Esophagus mucosa (tissue), 1 donor: ENCODE measurements around the gene CDH13. TPM values are rescaled to one million over a fixed set of nuclear protein-coding genes. Genes with fewer than 3 reads are reported as not detected.

Source experiments
- ATAC-seq: fragments of 200-7000 bp; cut with Tn5 transposase; one replicate; pipeline ENCODE4 v1.9.1; 2020
- total RNA-seq: library from RNA; stranded (reverse); gene quantifications from one replicate; pipeline ENCODE4 v1.2.4, GENCODE V29; 2023
- donor health status: DM: yes; HTN: yes; CAD: no.

The CDH13 gene
- total RNA-seq, 1 donor from 2014 or later, result 8.4 TPM

DNA sequence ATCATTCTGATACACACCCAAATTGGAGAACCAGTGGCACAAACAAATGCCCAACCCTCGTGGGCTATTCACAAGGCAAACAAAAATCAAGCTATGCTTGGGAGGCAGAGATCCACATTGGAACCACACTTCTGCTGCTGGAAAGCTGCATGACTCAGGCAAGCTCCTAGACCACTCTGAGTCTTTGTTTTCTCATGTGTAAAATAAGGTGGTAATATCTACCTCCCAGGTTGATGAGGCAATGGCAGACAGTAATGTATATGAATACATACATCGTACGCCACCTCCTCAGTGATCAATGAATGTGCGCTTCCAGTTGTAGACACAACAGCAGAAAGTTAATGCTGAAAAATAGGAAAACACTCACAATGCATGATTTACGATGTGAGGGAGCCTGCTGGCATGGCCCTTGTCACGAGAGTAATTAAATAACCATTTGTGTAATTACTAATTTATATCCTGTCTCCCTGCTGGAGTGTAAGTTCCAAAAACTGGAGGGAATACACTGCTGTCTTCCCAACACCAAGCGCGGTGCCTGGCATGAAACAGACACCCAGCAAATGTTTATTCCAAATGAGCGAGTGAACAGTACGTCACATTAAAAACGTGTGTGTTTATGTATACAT is 1111.1 kb downstream of the CDH13 start:
- no peak for ATAC-seq

GRCh38 chr16:83738923-83739503 is 1112.2 kb downstream of the CDH13 start:
- no peak for ATAC-seq

- ATAC-seq, result no peak
These were observed 1115.5 kb downstream of the CDH13 start for GRCh38 chr16:83742124-83742899.

DNA sequence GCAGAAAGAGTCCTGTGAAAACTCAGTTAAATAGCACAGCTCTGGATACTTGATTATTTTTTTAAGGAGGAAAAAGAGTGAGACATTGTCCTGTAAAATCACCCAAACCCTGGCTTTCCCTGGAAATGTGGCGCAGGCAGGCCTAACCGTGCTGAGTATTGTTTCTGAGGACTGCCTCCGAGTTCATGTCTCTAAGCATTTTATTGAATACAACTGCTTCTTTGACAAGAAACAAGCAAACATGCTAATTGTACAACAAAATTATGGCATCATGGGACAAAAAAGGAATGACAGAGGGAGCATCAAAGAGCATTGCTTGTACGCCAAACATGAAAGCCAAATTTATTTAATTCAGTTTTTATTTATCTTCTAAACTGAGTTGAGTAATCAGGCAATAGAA is 1116.5 kb downstream of the CDH13 start:
- ATAC-seq, result no peak

DNA sequence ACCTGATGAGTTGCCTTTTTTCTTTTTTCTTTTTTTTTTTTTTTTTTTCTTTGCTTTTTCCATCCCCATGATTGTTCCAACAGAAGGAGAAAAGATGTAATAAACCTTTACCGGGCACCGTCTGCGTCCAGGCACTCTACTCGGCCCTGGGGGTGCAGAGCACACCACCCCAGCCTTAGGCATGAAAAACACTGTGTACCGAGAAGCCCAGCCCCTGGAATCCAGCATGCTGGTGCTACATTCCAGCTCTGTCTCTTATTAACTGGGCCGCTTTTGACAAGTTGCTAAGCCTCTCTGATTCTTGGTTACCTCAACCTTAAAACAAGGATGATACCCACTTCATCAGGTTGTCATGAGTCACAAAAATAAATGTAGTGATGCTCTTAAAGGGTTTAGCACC is 1117.0 kb downstream of the CDH13 start:
- no peak for ATAC-seq

GRCh38 chr16:83744441-83744981 is 1117.7 kb downstream of the CDH13 start:
- ATAC-seq, result peak; percentile 94

- no peak for ATAC-seq
These were observed 1119.8 kb downstream of the CDH13 start for GRCh38 chr16:83746611-83747010.

- ATAC-seq, result no peak
These were observed 1121.2 kb downstream of the CDH13 start for GRCh38 chr16:83747936-83748335.

DNA sequence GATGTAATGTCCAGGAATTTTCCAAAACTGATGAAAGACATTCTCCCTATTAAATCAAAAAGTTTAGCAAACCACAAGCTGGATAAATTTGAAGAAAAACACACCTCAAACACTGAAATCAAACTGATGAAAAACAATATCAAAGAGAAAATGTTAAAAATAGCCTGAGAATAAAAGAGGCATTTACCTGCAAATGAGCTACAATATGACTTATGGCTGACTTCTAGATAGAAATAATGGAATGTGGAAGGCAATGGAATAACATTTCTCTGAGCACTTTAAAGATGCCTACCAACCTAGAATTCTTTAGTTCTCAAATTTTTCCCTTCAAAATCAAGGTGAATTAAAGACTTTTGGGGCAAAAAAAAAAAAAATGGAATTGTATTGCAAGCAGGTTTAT is 1128.6 kb downstream of the CDH13 start:
- ATAC-seq, result no peak

GRCh38 chr16:83762141-83762991 is 1135.6 kb downstream of the CDH13 start:
- no peak for ATAC-seq

DNA sequence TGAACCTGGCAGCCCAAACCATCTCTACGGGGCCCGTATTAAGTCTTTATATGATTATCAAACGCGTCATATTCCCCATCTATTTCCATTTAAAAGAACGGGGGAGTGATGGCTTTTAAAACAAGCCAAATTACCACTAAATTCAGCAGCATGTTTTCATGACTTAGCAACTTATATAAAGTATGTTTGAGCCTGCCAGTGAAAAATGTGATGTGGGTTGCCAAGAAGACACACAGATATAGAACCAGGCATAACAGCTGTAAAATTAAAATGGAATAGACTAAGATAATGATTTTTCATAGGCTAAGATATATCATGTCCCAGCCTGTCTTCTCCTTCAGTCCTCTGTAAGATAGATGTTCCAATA is 1136.2 kb downstream of the CDH13 start:
- no peak for ATAC-seq

- no peak for ATAC-seq
These were observed 1142.2 kb downstream of the CDH13 start for GRCh38 chr16:83768986-83769385.

DNA sequence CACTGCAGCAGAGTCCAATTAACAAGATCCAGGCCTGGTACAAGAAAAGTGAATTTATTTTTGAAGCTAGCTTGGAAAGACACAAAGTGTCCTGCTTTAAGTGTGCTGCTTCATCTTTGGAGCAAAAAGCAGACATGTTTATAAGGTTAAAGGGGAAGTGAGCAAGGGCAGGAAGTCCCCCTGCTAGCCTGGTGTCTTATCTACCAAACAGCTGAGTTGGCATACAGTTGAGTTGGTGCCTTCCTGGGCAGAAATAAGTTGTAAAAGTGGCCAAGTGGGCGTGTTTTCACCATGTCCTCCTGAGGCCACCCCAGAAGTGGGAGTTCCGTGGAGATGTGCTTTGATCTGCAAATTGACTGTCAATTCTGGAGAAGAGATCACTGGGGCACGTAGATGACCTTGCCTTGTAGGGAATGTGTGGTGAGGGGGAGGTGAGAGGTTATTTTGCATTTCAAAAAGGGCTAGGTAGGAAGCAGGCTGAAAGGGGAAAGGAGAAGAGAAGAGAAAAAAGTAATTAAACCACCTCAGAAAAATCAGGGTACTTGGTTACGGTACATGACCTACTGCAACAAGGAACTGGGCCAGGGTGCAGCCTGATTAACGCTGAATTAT is 1142.7 kb downstream of the CDH13 start:
- ATAC-seq, result no peak

DNA sequence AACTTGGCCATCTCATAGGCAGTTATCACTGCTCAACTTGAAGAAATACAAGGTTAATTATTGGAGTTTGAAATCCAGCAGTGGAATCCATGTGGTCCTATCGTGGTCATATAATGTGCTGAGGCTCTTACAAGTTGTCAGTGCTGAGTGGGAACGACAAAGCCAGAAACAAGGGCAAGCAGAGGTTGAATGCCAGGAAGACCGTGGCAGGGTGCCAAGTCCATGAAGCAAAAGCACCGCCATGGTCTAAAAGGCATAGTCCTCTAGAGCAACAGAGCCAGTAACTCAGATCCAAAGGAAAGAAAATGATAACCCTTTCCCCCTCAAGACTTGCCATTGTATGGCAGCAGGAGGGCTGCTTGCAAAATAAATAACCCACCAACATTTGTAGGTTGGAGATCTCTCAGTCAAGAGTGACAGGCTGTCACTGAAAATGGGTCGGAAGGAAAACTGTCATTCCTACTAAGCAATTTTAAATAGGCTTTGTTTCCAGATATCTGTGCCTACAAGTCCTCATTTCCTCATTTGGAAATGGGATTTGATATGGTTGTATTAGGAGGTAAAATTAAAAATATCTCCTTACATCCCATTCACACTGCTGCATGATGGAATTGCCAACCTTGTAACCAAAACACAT is 1144.7 kb downstream of the CDH13 start:
- no peak for ATAC-seq

DNA sequence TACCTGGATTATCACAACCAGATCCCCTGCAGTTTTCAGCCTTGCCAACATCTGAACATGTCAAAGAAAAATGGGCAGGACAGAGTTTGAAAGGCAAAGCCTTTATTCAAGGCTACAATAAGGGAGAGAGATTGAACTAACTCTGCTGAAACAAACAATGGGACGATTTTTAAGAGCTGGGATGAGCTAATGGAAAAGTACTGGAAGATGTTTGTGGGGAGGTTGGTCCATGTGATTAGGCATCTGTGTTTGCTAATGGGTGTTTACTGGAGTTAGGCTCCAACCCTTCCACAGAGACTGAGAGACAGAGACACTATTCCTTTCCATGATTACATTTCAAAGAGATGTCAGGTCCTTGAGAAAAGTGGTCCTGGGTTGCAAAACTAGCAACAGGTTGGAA is 1146.0 kb downstream of the CDH13 start:
- ATAC-seq, result no peak

DNA sequence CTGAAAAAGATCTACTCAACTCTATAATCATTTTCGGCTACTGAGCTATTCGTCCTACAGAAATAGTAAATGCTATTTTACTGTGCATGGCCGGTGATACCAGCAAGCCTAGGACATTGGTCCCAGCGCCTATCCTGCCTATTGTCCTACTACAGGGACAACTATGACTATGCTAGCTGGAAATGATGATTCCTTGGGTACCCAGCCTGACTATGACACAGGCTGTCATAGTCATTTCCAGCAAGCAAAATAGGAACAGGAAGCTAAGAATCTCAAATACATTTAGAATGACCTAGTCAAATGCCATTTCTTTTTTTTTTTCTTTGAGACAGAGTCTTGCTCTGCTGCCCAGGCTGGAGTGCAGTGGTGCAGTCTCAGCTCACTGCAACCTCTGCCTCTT is 1147.3 kb downstream of the CDH13 start:
- ATAC-seq, result no peak

DNA sequence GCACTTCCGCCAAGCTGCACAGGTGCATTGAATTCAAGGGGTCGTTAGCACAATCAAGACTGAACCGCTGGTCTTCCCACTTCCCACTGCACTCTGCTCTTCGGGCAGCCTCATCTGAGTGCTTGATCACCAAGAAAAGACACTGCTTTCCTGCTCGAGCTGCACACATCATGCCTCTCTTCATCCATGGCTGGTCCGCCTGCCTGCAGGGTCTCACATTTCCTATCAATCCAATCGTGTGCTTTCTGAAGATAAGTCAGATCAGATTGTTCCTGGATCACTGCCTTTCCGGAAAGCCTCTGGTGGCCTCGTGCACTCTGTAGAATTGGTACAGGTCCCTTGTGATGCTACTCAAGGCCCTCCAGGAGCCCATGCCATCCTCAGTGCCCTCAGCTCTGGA is 1150.2 kb downstream of the CDH13 start:
- no peak for ATAC-seq

DNA sequence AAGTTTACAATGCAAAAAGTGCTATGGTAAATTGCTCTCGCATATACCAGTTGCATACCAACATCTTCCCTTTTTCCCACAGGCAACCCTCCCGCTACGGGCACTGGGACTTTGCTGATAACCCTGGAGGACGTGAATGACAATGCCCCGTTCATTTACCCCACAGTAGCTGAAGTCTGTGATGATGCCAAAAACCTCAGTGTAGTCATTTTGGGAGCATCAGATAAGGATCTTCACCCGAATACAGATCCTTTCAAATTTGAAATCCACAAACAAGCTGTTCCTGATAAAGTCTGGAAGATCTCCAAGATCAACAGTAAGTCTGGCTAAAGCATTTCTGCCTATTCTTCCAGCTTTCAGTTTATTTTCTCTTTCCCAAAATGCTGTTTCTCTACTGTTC is 1153.1 kb downstream of the CDH13 start:
- ATAC-seq, result no peak

- ATAC-seq, result no peak
These were observed 1158.7 kb downstream of the CDH13 start for GRCh38 chr16:83785455-83785854.

- no peak for ATAC-seq
These were observed 1163.1 kb downstream of the CDH13 start for GRCh38 chr16:83789642-83790401.

DNA sequence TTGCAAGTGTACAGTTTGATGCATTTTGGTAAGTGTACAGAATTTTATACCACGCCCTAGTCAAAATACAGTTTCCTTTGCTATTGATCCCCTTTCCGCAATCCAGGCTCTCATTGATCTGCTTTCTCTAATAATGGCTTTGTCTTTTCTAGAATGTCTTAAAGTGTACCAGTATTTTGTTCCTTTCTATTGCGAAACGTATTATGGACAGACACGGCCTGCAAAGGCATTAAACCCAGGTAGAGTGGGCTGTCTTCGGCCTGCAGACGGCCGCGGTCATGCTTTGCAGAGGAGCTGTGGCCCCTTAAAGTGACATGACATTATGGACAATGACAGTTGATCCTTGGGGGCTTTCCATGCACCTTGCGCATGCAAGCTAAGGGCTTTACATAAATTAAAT is 1165.1 kb downstream of the CDH13 start:
- no peak for ATAC-seq
